HCT116 (cell line): ENCODE measurements around the gene TMEM239.

ENCODE experiments used
- ATF3 ChIP-seq: IDR thresholded peaks from 2 replicates; pipeline ENCODE4 v1.6.1; 2012
- ELF1 ChIP-seq: IDR thresholded peaks from 2 replicates; pipeline ENCODE4 v1.6.1; 2012; ENCODE audit warnings: low read depth, borderline replicate concordance
- EZH2phosphoT487 ChIP-seq: fragments of 200-600 bp; IDR thresholded peaks from 2 replicates; pipeline ENCODE4 v1.6.1; 2018; ENCODE audit warnings: antibody characterized with exemption, borderline replicate concordance
- JUND ChIP-seq: IDR thresholded peaks from 2 replicates; pipeline ENCODE4 v1.6.1; 2012
- MAX ChIP-seq: IDR thresholded peaks from 2 replicates; pipeline ENCODE4 v1.6.1; 2012
- POLR2A ChIP-seq: IDR thresholded peaks from 2 replicates; pipeline ENCODE4 v1.7.0; 2011; ENCODE audit warnings: borderline replicate concordance; ENCODE audit not compliant: insufficient read depth, insufficient read length; ENCODE audit errors: extremely low read depth
- POLR2AphosphoS5 ChIP-seq: IDR thresholded peaks from 2 replicates; pipeline ENCODE4 v1.6.1; 2011; ENCODE audit warnings: mild to moderate bottlenecking, low read depth, low read length, moderate library complexity
- RAD21 ChIP-seq: IDR thresholded peaks from 2 replicates; pipeline ENCODE4 v1.6.1; 2012; ENCODE audit warnings: low read depth, mild to moderate bottlenecking
- SIN3A ChIP-seq: IDR thresholded peaks from 2 replicates; pipeline ENCODE4 v1.6.1; 2012; ENCODE audit warnings: low read depth
- SP1 ChIP-seq: IDR thresholded peaks from 2 replicates; pipeline ENCODE4 v1.6.1; 2012; ENCODE audit warnings: low read depth
- TCF7L2 ChIP-seq: IDR thresholded peaks from 2 replicates; pipeline ENCODE4 v1.7.0; 2011; ENCODE audit warnings: borderline replicate concordance, inconsistent platforms; ENCODE audit not compliant: insufficient read depth, insufficient read length; ENCODE audit errors: extremely low read depth
- ZFX ChIP-seq: fragments of 450-650 bp; IDR thresholded peaks from 2 replicates; pipeline ENCODE4 v1.6.1; 2017
- ZNF274 ChIP-seq: fragments of 200-500 bp; sonication (Bioruptor generic); IDR thresholded peaks from 2 replicates; pipeline ENCODE4 v1.6.1; 2014; ENCODE audit warnings: mild to moderate bottlenecking, low read depth, low read length, inconsistent platforms
- TF ChIP-seq, protein P1 (sequence below), 3 experiments: fragments of 200-600 bp in 1 of 3; sonication (generic) in 1 of 3; IDR thresholded peaks in 2 of 3; conservative IDR thresholded peaks in 1 of 3; 2 replicates each; pipeline ENCODE4 v1.5.1; 2012 to 2017; ENCODE audit warnings: low read depth in 2 of 3, low read length in 2 of 3, antibody characterized with exemption in 1 of 3, borderline replicate concordance in 1 of 3, control low read depth in 1 of 3, mild to moderate bottlenecking in 1 of 3, mixed read lengths in 1 of 3, mixed run types in 1 of 3, moderate library complexity in 1 of 3; ENCODE audit not compliant: insufficient read depth in 1 of 3

DNA sequence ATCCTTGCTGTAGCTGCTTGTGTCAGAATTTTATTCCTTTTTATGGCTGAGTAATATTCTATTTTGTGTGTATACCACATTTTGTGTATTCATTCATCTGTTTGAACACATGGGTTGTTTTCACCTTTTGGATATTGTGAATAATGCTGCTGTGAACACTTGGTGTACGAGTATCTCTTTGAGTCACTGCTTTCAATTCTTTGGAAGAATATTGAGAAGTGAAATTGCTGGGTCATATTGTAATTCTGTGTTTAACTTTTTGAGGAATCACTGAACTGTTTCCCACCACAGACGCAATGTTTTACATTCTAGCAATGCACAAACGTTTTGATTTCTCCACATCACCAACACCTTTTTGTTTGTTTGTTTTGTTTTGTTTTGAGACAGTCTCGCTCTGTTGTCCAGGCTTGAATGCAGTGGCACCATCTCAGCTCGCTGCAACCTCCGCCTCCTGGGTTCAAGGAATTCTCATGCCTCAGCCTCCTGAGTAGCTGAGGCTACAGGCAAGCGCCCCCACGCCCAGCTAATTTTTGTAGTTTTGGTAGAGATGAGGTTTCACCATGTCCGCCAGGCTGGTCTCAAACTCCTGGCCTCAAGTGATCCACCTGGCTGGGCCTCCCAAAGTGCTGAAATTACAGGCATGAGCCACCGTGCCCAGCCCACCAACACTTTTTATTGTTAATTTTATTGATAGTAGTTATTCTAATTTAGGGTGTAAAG lies 37.4 kb upstream of the TMEM239 start:
- no peak for TF ChIP-seq MAX
- TF ChIP-seq, protein P1, sequence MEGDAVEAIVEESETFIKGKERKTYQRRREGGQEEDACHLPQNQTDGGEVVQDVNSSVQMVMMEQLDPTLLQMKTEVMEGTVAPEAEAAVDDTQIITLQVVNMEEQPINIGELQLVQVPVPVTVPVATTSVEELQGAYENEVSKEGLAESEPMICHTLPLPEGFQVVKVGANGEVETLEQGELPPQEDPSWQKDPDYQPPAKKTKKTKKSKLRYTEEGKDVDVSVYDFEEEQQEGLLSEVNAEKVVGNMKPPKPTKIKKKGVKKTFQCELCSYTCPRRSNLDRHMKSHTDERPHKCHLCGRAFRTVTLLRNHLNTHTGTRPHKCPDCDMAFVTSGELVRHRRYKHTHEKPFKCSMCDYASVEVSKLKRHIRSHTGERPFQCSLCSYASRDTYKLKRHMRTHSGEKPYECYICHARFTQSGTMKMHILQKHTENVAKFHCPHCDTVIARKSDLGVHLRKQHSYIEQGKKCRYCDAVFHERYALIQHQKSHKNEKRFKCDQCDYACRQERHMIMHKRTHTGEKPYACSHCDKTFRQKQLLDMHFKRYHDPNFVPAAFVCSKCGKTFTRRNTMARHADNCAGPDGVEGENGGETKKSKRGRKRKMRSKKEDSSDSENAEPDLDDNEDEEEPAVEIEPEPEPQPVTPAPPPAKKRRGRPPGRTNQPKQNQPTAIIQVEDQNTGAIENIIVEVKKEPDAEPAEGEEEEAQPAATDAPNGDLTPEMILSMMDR (IDR thresholded peaks at IDR 0.05 in 2 of 3, conservative IDR thresholded peaks at IDR 0.05 in 1 of 3; ENCODE audit: borderline replicate concordance in 1 of 3, insufficient read depth in 1 of 3, low read depth in 2 of 3, low read length in 2 of 3): no peak
- TF ChIP-seq RAD21: no peak
- TF ChIP-seq JUND: no peak
- TF ChIP-seq ZFX: no peak
- TF ChIP-seq POLR2AphosphoS5: no peak
- no peak for TF ChIP-seq SP1
- no peak for TF ChIP-seq TCF7L2
- no peak for TF ChIP-seq SIN3A
- no peak for TF ChIP-seq ATF3
- no peak for TF ChIP-seq ELF1
- TF ChIP-seq POLR2A: no peak
- no peak for TF ChIP-seq EZH2phosphoT487
- no peak for TF ChIP-seq ZNF274
